Measurements from ENCODE around the gene SMIM23. TPM values are rescaled to one million over a fixed set of nuclear protein-coding genes. Genes with fewer than 3 reads are reported as not detected.

SMIM23 gene
- total RNA-seq, 1 donor from 2014 or later = not detected

- peaks cover 10% of the 10 kb centered on the region for H3K4me1 Mint-ChIP-seq
- no peaks in the 10 kb centered on the region for H4K20me1 ChIP-seq (ENCODE audit: low read depth)
- H3K4me3 ChIP-seq = no peak overlapping the region
- no peak overlapping the region for H3K27ac ChIP-seq
- no peaks in the 10 kb centered on the region for H3K9me3 ChIP-seq (ENCODE audit: low read depth)
- TF ChIP-seq CTCF (IDR thresholded peaks at IDR 0.05) (no peak), EZH2 (IDR thresholded peaks at IDR 0.05) (no peak), EZH2phosphoT487 (IDR thresholded peaks at IDR 0.05) (no peak)
- H3F3A ChIP-seq (ENCODE audit: low read depth) = peaks cover 1% of the 10 kb centered on the region
- no peak overlapping the region for H3K9ac ChIP-seq
- H3K27me3 ChIP-seq = peaks cover 10% of the 10 kb centered on the region
- no peaks in the 10 kb centered on the region for H3K36me3 ChIP-seq
- H3K36me3 Mint-ChIP-seq = no peaks in the 10 kb centered on the region
- H3K27me3 Mint-ChIP-seq (ENCODE audit: insufficient read depth, low read depth) = peaks cover 5% of the 10 kb centered on the region
- H3K27ac Mint-ChIP-seq = no peak overlapping the region
- no peak for DNase-seq (ENCODE audit: low spot score)
- H3K4me1 ChIP-seq = peaks cover 1% of the 10 kb centered on the region
- H3K4me3 Mint-ChIP-seq = no peak overlapping the region
- no peak overlapping the region for H3K4me2 ChIP-seq
- no peaks in the 10 kb centered on the region for H3K9me3 Mint-ChIP-seq
- H2AFZ ChIP-seq (replicated peaks) = no peak overlapping the region
- no peaks in the 10 kb centered on the region for H3K79me2 ChIP-seq (ENCODE audit: low read depth)
These were observed 40.7 kb upstream of the SMIM23 start for GRCh38 chr5:171744882-171745281.

DNA sequence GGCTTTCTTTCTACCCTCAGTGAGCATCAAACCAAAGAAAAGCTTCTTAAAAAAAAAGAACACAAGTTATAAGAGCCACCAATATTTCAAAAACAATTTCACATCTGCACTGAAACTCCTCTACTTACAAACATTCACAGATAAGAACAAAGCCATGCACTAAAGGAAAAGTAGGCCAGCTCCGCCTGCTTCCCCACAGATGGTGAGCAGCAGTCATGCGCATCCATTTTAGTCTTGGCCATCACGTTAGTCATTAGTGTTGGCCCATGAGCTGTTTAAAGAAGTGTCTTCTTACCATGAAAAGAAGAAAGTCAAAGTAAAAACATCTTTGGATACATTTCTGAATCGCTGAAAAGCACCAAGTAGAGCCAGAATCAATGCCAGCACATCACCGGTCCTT is 40.0 kb upstream of the SMIM23 start:
- DNase-seq (ENCODE audit: low spot score) = no peak
- no peak overlapping the region for H3K27ac Mint-ChIP-seq

GRCh38 chr5:171747061-171747859 is 38.4 kb upstream of the SMIM23 start:
- no peaks in the 10 kb centered on the region for H3K27me3 ChIP-seq
- no peak overlapping the region for H2AFZ ChIP-seq (replicated peaks)
- H3K9me3 Mint-ChIP-seq = no peaks in the 10 kb centered on the region
- no peak overlapping the region for H3K27ac Mint-ChIP-seq
- H3K9me3 ChIP-seq (ENCODE audit: low read depth) = no peaks in the 10 kb centered on the region
- no peak overlapping the region for H3K4me3 ChIP-seq
- DNase-seq (ENCODE audit: low spot score) = no peak
- TF ChIP-seq EZH2phosphoT487 (IDR thresholded peaks at IDR 0.05) (no peak), CTCF (IDR thresholded peaks at IDR 0.05) (no peak), EZH2 (IDR thresholded peaks at IDR 0.05) (no peak)
- H3K4me1 Mint-ChIP-seq = peaks cover 9% of the 10 kb centered on the region
- no peaks in the 10 kb centered on the region for H3F3A ChIP-seq (ENCODE audit: low read depth)
- no peak overlapping the region for H3K4me2 ChIP-seq
- H3K4me3 Mint-ChIP-seq = no peak overlapping the region
- no peak overlapping the region for H3K27ac ChIP-seq
- no peaks in the 10 kb centered on the region for H3K36me3 ChIP-seq
- no peaks in the 10 kb centered on the region for H3K36me3 Mint-ChIP-seq
- H3K79me2 ChIP-seq (ENCODE audit: low read depth) = no peaks in the 10 kb centered on the region
- H3K9ac ChIP-seq = no peak overlapping the region
- H3K27me3 Mint-ChIP-seq (ENCODE audit: insufficient read depth, low read depth) = peaks cover 11% of the 10 kb centered on the region
- H4K20me1 ChIP-seq (ENCODE audit: low read depth) = no peaks in the 10 kb centered on the region
- no peaks in the 10 kb centered on the region for H3K4me1 ChIP-seq

More for the DNA sequence above, 40.0 kb upstream of the SMIM23 start:
- Mint-ChIP-seq H3K4me3 (no peak overlapping the region), H3K4me1 (peaks cover 6% of the 10 kb centered on the region), H3K27me3 (ENCODE audit: insufficient read depth, low read depth) (peaks cover 8% of the 10 kb centered on the region), H3K36me3 (no peaks in the 10 kb centered on the region), H3K9me3 (no peaks in the 10 kb centered on the region)
- H3F3A ChIP-seq (ENCODE audit: low read depth) = no peaks in the 10 kb centered on the region
- no peaks in the 10 kb centered on the region for H3K9me3 ChIP-seq (ENCODE audit: low read depth)
- H3K79me2 ChIP-seq (ENCODE audit: low read depth) = no peaks in the 10 kb centered on the region
- H3K36me3 ChIP-seq = no peaks in the 10 kb centered on the region
- H4K20me1 ChIP-seq (ENCODE audit: low read depth) = no peaks in the 10 kb centered on the region
- no peak overlapping the region for H3K4me3 ChIP-seq
- H3K9ac ChIP-seq = no peak overlapping the region
- peaks cover 8% of the 10 kb centered on the region for H3K27me3 ChIP-seq
- H2AFZ ChIP-seq (replicated peaks) = no peak overlapping the region
- no peak for TF ChIP-seq CTCF (IDR thresholded peaks at IDR 0.05)
- TF ChIP-seq EZH2 (IDR thresholded peaks at IDR 0.05) = no peak
- TF ChIP-seq EZH2phosphoT487 (IDR thresholded peaks at IDR 0.05) = no peak
- no peaks in the 10 kb centered on the region for H3K4me1 ChIP-seq
- H3K4me2 ChIP-seq = no peak overlapping the region
- no peak overlapping the region for H3K27ac ChIP-seq

All from neural progenitor cell (in vitro differentiated cells).